ENCODE results near the gene STING1.

The STING1 gene

DNA sequence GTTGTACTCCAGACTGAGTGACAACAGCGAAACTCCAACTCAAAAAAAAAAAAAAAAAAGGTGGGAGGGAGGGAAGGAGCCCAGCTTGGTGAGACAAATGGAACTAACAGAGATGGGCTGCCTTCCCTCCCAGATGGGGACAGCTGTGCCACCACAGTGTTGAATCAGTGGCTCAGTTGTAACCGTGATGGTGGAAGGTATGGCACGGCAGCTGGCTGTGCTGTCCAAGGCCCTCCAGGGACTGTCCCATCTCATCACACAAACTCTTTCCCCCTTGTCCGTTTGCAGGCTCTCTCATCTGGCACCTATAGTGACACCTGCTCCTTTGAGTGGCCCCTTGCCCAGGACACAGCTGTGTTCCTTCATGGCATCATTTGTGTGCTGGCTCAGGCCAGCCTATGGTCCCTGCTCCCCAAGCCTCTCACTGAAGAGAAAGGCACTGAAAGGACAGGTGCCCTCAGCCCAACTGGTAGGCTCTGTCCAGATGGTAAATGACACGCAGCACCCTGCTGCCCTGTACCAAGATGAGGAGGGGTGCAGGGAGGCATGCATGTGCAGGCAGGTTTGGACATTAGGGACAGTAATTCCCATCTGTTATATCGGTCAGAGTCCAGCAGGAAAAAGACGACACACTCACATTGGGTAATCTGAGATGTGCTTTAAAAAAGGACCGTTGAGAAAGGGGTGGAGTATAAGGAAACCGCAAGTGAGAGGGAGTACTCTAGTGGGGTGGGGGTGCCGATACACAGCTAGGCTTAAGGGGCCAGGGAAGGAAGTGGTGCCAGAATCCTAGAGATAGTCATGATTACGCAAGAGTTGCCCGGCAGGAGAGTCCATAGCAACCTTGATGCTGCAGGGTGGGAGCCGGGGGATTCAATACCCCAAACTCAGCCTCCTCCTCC is 7.4 kb downstream of the STING1 start:
- peak; percentile 84 to 88 for DNase-seq (ENCODE audit: low read depth in 1 of 2, low spot score in 1 of 2)
- H3K27me3 ChIP-seq (ENCODE audit: insufficient read depth, poor library complexity, severe bottlenecking), result no peaks in the 10 kb centered on the region
- TF ChIP-seq, protein P1, sequence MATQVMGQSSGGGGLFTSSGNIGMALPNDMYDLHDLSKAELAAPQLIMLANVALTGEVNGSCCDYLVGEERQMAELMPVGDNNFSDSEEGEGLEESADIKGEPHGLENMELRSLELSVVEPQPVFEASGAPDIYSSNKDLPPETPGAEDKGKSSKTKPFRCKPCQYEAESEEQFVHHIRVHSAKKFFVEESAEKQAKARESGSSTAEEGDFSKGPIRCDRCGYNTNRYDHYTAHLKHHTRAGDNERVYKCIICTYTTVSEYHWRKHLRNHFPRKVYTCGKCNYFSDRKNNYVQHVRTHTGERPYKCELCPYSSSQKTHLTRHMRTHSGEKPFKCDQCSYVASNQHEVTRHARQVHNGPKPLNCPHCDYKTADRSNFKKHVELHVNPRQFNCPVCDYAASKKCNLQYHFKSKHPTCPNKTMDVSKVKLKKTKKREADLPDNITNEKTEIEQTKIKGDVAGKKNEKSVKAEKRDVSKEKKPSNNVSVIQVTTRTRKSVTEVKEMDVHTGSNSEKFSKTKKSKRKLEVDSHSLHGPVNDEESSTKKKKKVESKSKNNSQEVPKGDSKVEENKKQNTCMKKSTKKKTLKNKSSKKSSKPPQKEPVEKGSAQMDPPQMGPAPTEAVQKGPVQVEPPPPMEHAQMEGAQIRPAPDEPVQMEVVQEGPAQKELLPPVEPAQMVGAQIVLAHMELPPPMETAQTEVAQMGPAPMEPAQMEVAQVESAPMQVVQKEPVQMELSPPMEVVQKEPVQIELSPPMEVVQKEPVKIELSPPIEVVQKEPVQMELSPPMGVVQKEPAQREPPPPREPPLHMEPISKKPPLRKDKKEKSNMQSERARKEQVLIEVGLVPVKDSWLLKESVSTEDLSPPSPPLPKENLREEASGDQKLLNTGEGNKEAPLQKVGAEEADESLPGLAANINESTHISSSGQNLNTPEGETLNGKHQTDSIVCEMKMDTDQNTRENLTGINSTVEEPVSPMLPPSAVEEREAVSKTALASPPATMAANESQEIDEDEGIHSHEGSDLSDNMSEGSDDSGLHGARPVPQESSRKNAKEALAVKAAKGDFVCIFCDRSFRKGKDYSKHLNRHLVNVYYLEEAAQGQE (IDR thresholded peaks at IDR 0.05; ENCODE audit: insufficient replicate concordance, low read depth), result peak; percentile 41
- TF ChIP-seq SPI1 (IDR thresholded peaks at IDR 0.05; ENCODE audit: borderline replicate concordance, low read depth) (peak; percentile 72), POLR2AphosphoS5 (IDR thresholded peaks at IDR 0.05; ENCODE audit: low read depth) (peak; percentile 57), GABPA (IDR thresholded peaks at IDR 0.05; ENCODE audit: low read depth) (no peak)
- TF ChIP-seq, protein P2, sequence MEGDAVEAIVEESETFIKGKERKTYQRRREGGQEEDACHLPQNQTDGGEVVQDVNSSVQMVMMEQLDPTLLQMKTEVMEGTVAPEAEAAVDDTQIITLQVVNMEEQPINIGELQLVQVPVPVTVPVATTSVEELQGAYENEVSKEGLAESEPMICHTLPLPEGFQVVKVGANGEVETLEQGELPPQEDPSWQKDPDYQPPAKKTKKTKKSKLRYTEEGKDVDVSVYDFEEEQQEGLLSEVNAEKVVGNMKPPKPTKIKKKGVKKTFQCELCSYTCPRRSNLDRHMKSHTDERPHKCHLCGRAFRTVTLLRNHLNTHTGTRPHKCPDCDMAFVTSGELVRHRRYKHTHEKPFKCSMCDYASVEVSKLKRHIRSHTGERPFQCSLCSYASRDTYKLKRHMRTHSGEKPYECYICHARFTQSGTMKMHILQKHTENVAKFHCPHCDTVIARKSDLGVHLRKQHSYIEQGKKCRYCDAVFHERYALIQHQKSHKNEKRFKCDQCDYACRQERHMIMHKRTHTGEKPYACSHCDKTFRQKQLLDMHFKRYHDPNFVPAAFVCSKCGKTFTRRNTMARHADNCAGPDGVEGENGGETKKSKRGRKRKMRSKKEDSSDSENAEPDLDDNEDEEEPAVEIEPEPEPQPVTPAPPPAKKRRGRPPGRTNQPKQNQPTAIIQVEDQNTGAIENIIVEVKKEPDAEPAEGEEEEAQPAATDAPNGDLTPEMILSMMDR (IDR thresholded peaks at IDR 0.05; ENCODE audit: insufficient read depth, low read length), result no peak
- peak overlapping the region; percentile 79 for H3K27ac ChIP-seq (replicated peaks)
- H3K4me3 ChIP-seq (replicated peaks; ENCODE audit: insufficient read depth, low read length), result no peak overlapping the region

DNA sequence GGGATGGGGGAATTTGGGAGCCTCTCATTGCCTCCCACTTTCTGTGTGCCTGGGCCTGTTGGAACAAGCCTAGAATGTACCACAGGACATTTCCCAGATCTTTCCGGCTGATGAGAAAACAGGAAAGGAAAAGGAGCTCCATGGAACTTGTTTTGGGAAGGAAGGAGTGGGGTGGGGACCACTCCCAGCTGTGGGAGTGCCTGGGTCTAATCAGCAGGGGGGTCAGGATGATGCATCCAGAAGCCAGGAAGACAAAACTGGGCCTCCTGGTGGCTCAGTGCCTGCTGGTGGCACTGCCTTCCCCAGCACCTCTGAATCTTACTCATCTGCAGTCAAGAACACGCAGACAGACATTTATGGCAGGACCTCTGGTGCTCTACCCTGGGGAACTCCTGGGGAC is 9.0 kb downstream of the STING1 start:
- no peaks in the 10 kb centered on the region for H3K27me3 ChIP-seq (ENCODE audit: insufficient read depth, poor library complexity, severe bottlenecking)
- no peak overlapping the region for H3K4me3 ChIP-seq (replicated peaks; ENCODE audit: insufficient read depth, low read length)
- H3K27ac ChIP-seq (replicated peaks), result peak overlapping the region; percentile 79
- TF ChIP-seq POLR2AphosphoS5 (IDR thresholded peaks at IDR 0.05; ENCODE audit: low read depth) (no peak), SPI1 (IDR thresholded peaks at IDR 0.05; ENCODE audit: borderline replicate concordance, low read depth) (no peak), GABPA (IDR thresholded peaks at IDR 0.05; ENCODE audit: low read depth) (no peak)
- TF ChIP-seq, protein P1 (IDR thresholded peaks at IDR 0.05; ENCODE audit: insufficient replicate concordance, low read depth), result no peak
- TF ChIP-seq, protein P2 (IDR thresholded peaks at IDR 0.05; ENCODE audit: insufficient read depth, low read length), result no peak
- no peak for DNase-seq (ENCODE audit: low read depth in 1 of 2, low spot score in 1 of 2)

DNA sequence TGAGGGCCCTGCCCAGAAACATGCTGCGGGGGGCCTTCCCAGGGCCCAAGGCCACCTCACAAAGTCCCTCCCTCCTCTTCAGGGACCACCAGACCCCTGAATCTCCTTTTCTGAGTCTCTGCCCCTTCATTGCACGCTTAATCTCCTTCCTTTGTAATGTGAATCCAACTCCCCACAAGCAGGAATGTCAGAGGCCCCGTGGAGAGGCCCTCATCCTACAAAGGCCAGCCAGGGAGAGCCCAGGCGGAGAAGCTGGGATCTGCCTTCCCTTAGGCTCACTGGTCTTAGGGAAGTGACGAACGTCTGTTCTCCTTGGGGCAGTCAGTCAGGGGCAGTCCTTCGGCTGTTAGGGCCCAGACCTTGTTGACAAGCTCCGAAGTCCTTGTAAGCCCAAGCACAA is 9.5 kb downstream of the STING1 start:
- no peaks in the 10 kb centered on the region for H3K27me3 ChIP-seq (ENCODE audit: insufficient read depth, poor library complexity, severe bottlenecking)
- TF ChIP-seq, protein P2 (IDR thresholded peaks at IDR 0.05; ENCODE audit: insufficient read depth, low read length), result no peak
- TF ChIP-seq POLR2AphosphoS5 (IDR thresholded peaks at IDR 0.05; ENCODE audit: low read depth) (no peak), SPI1 (IDR thresholded peaks at IDR 0.05; ENCODE audit: borderline replicate concordance, low read depth) (no peak), GABPA (IDR thresholded peaks at IDR 0.05; ENCODE audit: low read depth) (no peak)
- TF ChIP-seq, protein P1 (IDR thresholded peaks at IDR 0.05; ENCODE audit: insufficient replicate concordance, low read depth), result no peak
- no peak for DNase-seq (ENCODE audit: low read depth in 1 of 2, low spot score in 1 of 2)
- no peak overlapping the region for H3K4me3 ChIP-seq (replicated peaks; ENCODE audit: insufficient read depth, low read length)
- H3K27ac ChIP-seq (replicated peaks), result peak overlapping the region; percentile 79; the same call in 1 of the 2 replicates
